ENCODE measurements around the gene NFASC. TPM values are rescaled to one million over a fixed set of nuclear protein-coding genes. Genes with fewer than 3 reads are reported as not detected.

The NFASC gene
- total and polyA plus RNA-seq, 9 of the 15 experiments (the other 6 are each of a cell fraction or from before 2014, with no cell fraction given), result 0.03 to 0.16 (median 0.06) TPM; not detected in 6

DNA sequence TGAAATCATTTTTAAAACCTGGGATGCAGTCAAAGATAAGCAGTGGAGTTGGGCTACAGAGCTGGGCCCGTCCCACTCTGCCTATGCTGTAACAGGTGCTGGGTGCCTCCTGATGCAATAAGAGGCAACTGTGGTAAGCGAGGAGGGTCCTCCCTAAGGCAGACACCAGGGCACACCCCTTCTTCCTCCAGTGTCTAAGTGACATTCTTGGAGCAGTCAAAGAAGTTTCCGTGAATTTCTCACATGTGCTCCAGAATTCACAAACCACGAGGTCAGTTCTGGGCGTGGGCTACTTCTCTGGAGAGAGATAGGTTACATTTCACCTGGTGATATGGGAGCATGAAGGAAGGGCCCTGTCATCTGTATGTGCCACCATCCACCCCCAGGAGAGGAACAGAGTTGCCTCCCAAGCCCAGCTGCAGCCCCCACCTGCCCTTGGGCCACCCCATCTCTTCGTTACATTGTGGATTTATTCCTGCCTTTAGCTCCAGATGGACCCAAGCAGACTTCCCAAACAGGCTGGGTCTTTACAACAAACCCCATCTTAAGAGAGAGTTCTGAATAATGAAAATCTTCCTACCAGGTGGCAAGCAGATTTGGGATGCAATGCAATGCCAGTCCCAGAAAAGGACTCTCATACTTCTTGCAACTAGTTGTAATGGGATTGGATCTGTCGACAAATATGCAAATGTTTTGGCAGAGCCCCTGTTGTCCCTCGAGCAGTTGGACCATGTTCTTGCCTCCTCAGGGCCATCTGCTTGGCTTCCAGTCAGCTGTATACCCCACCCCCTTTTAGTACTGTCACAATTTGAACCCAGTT is 89.9 kb downstream of the NFASC start (continued):
- TF ChIP-seq, protein P1, sequence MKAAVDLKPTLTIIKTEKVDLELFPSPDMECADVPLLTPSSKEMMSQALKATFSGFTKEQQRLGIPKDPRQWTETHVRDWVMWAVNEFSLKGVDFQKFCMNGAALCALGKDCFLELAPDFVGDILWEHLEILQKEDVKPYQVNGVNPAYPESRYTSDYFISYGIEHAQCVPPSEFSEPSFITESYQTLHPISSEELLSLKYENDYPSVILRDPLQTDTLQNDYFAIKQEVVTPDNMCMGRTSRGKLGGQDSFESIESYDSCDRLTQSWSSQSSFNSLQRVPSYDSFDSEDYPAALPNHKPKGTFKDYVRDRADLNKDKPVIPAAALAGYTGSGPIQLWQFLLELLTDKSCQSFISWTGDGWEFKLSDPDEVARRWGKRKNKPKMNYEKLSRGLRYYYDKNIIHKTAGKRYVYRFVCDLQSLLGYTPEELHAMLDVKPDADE (conservative IDR thresholded peaks at IDR 0.05; ENCODE audit: control insufficient read depth, low read depth, low read length), result no peak
- TF ChIP-seq ZZZ3 (IDR thresholded peaks at IDR 0.05), result no peak
- no peak for TF ChIP-seq ZNF263 (CRISPR knock-in tag; IDR thresholded peaks at IDR 0.05; ENCODE audit: borderline replicate concordance)
- no peak for TF ChIP-seq MYBL2 (IDR thresholded peaks at IDR 0.05; ENCODE audit: low read depth)
- TF ChIP-seq MYBL2 (CRISPR knock-in tag; IDR thresholded peaks at IDR 0.05; ENCODE audit: borderline replicate concordance), result no peak
- peak; percentile 51 for TF ChIP-seq HDAC3 (IDR thresholded peaks at IDR 0.05; ENCODE audit: borderline replicate concordance, partially characterized antibody)
- no peak for TF ChIP-seq ZNF780A (CRISPR knock-in tag; IDR thresholded peaks at IDR 0.05)
- TF ChIP-seq ZNF77 (CRISPR knock-in tag; IDR thresholded peaks at IDR 0.05), result no peak
- TF ChIP-seq ZNF707 (CRISPR knock-in tag; conservative IDR thresholded peaks at IDR 0.05), result no peak
- no peak for TF ChIP-seq NCOA4 (IDR thresholded peaks at IDR 0.05; ENCODE audit: partially characterized antibody)
- TF ChIP-seq, protein P2, sequence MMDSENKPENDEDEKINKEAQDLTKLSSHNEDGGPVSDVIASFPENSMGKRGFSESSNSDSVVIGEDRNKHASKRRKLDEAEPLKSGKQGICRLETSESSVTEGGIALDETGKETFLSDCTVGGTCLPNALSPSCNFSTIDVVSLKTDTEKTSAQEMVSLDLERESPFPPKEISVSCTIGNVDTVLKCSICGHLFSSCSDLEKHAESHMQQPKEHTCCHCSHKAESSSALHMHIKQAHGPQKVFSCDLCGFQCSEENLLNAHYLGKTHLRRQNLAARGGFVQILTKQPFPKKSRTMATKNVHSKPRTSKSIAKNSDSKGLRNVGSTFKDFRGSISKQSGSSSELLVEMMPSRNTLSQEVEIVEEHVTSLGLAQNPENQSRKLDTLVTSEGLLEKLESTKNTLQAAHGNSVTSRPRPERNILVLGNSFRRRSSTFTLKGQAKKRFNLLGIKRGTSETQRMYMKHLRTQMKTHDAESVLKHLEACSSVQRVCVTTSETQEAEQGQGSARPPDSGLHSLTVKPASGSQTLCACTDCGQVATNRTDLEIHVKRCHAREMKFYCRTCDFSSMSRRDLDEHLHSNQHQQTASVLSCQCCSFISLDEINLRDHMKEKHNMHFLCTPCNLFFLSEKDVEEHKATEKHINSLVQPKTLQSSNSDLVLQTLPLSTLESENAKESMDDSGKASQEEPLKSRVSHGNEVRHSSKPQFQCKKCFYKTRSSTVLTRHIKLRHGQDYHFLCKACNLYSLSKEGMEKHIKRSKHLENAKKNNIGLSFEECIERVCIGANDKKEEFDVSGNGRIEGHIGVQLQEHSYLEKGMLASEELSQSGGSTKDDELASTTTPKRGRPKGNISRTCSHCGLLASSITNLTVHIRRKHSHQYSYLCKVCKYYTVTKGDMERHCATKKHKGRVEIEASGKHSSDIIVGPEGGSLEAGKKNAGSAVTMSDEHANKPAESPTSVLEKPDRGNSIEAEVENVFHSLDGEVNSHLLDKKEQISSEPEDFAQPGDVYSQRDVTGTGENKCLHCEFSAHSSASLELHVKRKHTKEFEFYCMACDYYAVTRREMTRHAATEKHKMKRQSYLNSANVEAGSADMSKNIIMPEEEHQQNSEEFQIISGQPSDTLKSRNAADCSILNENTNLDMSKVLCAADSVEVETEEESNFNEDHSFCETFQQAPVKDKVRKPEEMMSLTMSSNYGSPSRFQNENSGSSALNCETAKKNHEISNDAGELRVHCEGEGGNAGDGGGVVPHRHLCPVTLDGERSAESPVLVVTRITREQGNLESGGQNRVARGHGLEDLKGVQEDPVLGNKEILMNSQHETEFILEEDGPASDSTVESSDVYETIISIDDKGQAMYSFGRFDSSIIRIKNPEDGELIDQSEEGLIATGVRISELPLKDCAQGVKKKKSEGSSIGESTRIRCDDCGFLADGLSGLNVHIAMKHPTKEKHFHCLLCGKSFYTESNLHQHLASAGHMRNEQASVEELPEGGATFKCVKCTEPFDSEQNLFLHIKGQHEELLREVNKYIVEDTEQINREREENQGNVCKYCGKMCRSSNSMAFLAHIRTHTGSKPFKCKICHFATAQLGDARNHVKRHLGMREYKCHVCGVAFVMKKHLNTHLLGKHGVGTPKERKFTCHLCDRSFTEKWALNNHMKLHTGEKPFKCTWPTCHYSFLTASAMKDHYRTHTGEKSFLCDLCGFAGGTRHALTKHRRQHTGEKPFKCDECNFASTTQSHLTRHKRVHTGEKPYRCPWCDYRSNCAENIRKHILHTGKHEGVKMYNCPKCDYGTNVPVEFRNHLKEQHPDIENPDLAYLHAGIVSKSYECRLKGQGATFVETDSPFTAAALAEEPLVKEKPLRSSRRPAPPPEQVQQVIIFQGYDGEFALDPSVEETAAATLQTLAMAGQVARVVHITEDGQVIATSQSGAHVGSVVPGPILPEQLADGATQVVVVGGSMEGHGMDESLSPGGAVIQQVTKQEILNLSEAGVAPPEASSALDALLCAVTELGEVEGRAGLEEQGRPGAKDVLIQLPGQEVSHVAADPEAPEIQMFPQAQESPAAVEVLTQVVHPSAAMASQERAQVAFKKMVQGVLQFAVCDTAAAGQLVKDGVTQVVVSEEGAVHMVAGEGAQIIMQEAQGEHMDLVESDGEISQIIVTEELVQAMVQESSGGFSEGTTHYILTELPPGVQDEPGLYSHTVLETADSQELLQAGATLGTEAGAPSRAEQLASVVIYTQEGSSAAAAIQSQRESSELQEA (IDR thresholded peaks at IDR 0.05; ENCODE audit: low read depth), result no peak
- no peak for TF ChIP-seq OTX1 (CRISPR knock-in tag; IDR thresholded peaks at IDR 0.05)
- TF ChIP-seq TOE1 (IDR thresholded peaks at IDR 0.05; ENCODE audit: borderline replicate concordance), result peak; percentile 33; the same call in 1 of the 2 replicates
- no peak for TF ChIP-seq TOE1 (CRISPR knock-in tag; IDR thresholded peaks at IDR 0.05; ENCODE audit: borderline replicate concordance, low read depth)
- no peak; the same call in 1 of the 2 replicates for TF ChIP-seq SMARCE1 (IDR thresholded peaks at IDR 0.05)
- TF ChIP-seq EZH2 (IDR thresholded peaks at IDR 0.05; ENCODE audit: borderline replicate concordance, low read depth, low read length), result no peak
- TF ChIP-seq ZNF695 (CRISPR knock-in tag; IDR thresholded peaks at IDR 0.05), result no peak
- no peak for TF ChIP-seq ZNF436 (CRISPR knock-in tag; IDR thresholded peaks at IDR 0.05)
- peak; percentile 34; the same call in 1 of the 2 replicates for TF ChIP-seq ZNF766 (CRISPR knock-in tag; conservative IDR thresholded peaks at IDR 0.05)
- no peak for TF ChIP-seq HOXB6 (CRISPR knock-in tag; IDR thresholded peaks at IDR 0.05; ENCODE audit: borderline replicate concordance)

Data from K562 (cell line).